GM10847 (cell line): Measurements from ENCODE around the gene XPC.

Experiments
- POLR2A ChIP-seq: IDR thresholded peaks from 2 replicates; pipeline ENCODE4 v1.6.1; 2011; ENCODE audit not compliant: insufficient read length; ENCODE audit errors: extremely low read depth

The XPC gene

GRCh38 chr3:14186854-14187458 lies 8.6 kb upstream of the XPC start:
- no peak for TF ChIP-seq POLR2A

- no peak for TF ChIP-seq POLR2A
Measured at GRCh38 chr3:14183015-14183577, 4.7 kb upstream of the XPC start.

DNA sequence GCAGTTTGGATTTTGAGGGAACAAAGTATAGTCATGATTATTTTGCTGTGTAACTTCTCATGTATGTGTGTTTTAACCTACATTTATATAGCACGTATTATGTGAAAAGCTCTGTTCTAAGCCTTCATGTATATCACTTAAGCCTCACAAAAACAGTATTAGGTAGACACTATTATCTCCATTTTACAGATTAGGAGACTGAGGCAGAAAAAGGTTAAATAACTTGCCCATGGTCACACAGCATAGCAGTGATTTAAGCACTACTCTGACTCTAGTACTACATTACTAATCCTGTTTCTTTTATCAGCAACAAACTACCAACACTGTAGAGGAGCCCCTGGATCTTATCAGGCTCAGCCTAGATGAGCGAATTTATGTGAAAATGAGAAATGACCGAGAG lies 2.9 kb upstream of the XPC start:
- TF ChIP-seq POLR2A: no peak

GRCh38 chr3:14179795-14180194 lies 1.4 kb upstream of the XPC start:
- no peak for TF ChIP-seq POLR2A

DNA sequence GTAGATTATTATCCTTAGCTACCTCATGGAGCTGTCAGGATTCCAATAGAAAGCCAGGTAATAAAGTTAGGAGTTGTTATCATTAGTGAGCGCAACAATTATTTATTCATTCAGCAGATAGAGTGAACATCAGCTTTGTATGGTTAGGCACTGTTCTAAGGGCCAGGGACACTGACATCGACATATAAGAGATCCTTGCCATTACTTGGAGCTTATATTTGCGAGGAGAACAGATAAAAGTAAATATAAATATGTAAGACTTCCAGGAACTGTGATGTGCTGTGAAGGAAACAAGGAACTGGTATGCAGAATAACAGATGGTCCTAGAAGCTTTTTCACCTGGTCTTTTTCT lies 689 bp upstream of the XPC start:
- no peak for TF ChIP-seq POLR2A

GRCh38 chr3:14177580-14178246 lies 688 bp downstream of the XPC start:
- no peak for TF ChIP-seq POLR2A

DNA sequence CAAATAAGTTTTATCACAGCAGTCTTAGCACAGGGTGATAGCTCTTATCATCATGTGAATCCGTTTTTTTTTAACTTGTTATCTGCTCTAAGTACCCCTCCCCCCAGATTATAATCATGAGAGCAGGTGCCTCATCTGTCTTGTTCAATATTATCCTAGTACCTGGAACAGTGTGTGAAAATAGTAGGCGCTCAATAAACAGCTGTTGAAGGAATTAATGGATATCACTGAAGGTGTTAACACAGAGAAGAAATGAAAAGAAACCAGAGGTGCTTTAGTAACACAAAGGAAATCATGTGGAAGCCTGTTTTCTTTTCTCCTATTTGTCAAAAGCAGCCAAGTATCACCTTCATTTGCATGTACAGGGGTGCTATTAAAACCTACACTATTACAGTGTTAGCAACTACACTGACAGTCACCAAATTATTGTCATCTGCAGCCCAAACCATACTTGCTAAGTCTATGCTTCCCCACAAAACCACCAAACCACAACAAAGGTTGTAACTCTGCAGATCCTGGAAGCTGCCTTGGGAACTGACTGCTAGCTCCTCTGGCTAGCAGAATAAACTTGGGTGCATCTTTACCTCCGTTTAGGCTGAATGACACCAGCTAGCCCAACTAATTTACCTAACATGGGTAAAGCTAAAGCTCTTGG lies 2.9 kb downstream of the XPC start:
- no peak for TF ChIP-seq POLR2A

GRCh38 chr3:14174483-14174882 lies 3.9 kb downstream of the XPC start:
- no peak for TF ChIP-seq POLR2A

GRCh38 chr3:14172496-14172895 lies 5.9 kb downstream of the XPC start:
- no peak for TF ChIP-seq POLR2A

DNA sequence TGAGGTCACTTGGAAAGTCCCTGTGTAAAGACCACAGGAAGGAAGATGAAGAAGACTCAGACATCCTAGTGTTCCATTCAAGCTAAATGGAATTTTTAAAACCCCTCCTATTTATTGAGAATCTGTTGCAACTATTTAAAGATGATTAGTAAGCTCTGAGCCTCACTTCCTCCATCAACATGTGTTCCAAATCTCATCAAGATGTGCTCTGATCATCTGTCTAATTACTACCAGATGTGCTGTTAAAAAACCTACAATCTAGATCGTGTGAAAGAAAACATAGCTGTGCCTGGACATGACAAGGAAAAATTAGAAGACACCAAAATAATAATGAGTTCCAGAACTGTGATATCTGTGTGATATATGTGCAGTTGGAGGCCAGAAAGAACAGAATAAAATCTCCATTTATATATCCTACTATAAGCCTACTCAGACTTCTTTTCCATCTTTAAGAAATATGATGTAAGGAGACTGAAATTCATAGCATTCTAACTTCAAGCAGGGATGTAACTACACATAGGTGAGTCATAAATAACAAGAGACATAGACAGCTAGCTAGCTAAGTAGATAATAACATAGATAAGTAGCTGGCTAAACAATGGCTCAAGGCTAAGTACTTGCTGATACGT lies 7.8 kb downstream of the XPC start:
- TF ChIP-seq POLR2A: no peak

GRCh38 chr3:14169871-14170270 lies 8.5 kb downstream of the XPC start:
- no peak for TF ChIP-seq POLR2A

GRCh38 chr3:14169435-14169834 lies 9.0 kb downstream of the XPC start:
- no peak for TF ChIP-seq POLR2A

DNA sequence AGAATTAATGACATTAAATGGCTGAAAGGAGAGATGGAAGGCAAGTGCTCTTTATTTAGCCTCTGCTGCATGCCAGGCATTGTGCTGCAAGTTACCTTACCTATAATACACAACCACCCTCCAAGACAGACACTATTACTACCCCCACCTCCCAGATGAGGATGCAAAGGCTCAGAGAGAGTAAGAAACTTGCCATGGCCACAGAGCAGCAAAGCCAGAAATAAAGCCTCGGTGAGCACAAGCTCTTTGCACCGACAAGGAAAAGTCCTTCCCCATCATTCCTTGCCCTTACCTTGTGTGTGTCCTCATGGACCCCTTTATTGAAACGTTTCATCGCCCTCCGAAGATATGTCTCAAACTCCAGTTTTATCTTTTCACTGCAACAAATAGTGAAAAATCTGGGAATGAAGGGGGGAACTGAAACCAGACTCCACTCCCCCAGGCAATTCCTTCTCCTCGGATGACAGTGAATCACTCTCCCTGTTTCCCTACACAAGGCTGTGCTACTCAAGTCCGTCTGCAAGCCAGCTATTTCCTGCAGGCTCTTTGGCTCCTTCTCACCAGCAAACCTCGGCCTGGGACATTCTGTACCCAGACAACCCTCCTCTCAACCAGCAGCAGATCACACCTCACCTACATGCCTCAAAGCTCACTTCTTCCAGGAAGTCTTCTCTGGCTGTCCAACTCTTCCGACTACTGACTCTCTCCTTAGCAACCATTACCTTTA lies 11.4 kb downstream of the XPC start:
- TF ChIP-seq POLR2A: no peak

GRCh38 chr3:14162178-14162577 lies 16.2 kb downstream of the XPC start:
- no peak for TF ChIP-seq POLR2A

DNA sequence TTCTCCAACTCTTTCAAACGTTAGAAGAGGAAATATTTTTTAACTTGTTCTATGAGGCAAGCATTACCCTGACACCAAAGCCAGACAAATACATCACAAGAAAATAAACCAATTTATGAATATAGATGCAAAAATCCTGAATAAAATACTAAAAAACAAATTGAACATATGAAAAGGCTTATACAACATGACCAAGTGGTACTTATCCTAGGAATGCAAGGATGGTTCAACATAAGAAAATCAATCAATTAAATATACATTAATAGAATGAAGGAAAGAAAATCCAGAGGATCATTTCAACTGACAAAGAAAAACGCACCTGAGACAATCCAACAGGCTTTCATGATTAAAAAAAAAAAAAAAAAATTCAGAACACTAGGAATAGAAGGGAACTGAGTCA lies 17.1 kb downstream of the XPC start:
- TF ChIP-seq POLR2A: no peak

DNA sequence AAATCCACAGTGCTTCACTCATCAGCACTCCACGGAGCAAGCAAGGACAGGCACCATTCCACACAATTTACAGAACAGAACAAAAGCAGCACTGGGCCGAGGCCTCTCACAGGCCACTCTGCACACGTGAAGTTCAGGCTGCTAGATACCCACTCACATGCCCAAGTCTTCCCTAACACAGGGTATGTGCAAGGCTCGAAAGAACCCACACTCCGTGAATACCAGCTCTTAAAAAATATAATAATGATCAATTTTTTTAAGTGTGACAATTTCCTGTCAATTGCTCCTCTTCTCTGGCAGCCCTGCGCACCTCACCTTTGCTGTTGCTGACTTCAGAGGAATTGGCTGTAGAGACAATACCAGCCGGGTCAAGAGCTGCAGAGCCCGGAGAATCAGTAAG lies 19.0 kb downstream of the XPC start:
- no peak for TF ChIP-seq POLR2A

- TF ChIP-seq POLR2A: no peak
Measured at GRCh38 chr3:14158370-14158769, 20.0 kb downstream of the XPC start.
